Ascending aorta (tissue), 2 donors: Measurements from ENCODE around the gene BTG2. TPM values are rescaled to one million over a fixed set of nuclear protein-coding genes. Genes with fewer than 3 reads are reported as not detected.

Experiments used
- DNase-seq, 2 donors: peaks; one replicate each; pipeline ENCODE4 v3.0.0-alpha.2; 2019; ENCODE audit warnings: low spot score in 2 of 2
- H3K27ac ChIP-seq, 2 donors: fragments of 200-600 bp; sonication (generic); one replicate each; pipeline ENCODE4 v1.5.1; 2016 to 2017; ENCODE audit warnings: mild to moderate bottlenecking in 1 of 2
- H3K27me3 ChIP-seq: fragments of 200-600 bp; sonication (generic); one replicate; pipeline ENCODE4 v1.5.1; 2017
- H3K36me3 ChIP-seq, 2 donors: fragments of 200-600 bp; sonication (generic); one replicate each; pipeline ENCODE4 v1.5.1; 2016
- H3K4me1 ChIP-seq, 2 donors: fragments of 200-600 bp; sonication (generic); one replicate each; pipeline ENCODE4 v1.5.1; 2016 to 2017; ENCODE audit warnings: mild to moderate bottlenecking in 1 of 2
- H3K4me3 ChIP-seq, 2 donors: fragments of 200-600 bp; sonication (generic); one replicate each; pipeline ENCODE4 v1.5.1; 2016 to 2017; ENCODE audit warnings: mild to moderate bottlenecking in 1 of 2
- H3K9me3 ChIP-seq, 2 donors: fragments of 200-600 bp; sonication (generic); one replicate each; pipeline ENCODE4 v1.5.1; 2016
- CTCF ChIP-seq, 3 experiments: fragments of 200-600 bp in 2 of 3; fragments of 450-650 bp in 1 of 3; sonication (generic) in 2 of 3; IDR thresholded peaks; one replicate each; pipeline ENCODE4 v1.5.1; 2016 to 2019; ENCODE audit warnings: antibody characterized with exemption in 3 of 3, mild to moderate bottlenecking in 1 of 3, moderate library complexity in 1 of 3
- intact Hi-C: fragments of 100-400 bp; cut with DNase I; formaldehyde crosslinking; loops from one replicate; pipeline ENCODE4 v1.15.1; 2023
- total RNA-seq: library from RNA; depleted of rRNA; stranded (reverse); fragments of >200 nt; gene quantifications from one replicate; pipeline ENCODE4 v1.1.0, GENCODE V29; 2016

The BTG2 gene
- total RNA-seq, 1 donor from 2014 or later: 219 TPM

DNA sequence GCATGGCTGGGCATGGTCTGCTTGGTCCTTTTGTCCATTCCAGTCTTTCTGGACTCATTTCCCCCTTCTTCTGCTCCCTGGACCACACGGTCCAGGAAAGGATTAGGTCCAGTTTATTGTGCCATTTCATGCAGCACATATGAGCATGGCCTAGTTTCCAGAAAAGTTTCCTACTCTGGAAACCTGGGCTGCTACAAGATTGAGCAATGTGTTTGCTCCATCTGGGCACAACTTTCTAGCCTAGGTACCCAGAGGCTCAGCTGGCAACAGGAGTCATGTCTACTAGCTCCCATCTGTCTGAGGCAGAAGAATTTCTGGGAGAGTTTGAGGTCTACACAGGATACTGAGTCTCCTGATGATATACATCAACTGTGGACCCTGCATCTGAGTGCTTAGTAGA, 30.8 kb downstream of the BTG2 start:
- peaks cover 5 to 6% of the 10 kb centered on the region in 2 donors for H3K36me3 ChIP-seq
- no peaks in the 10 kb centered on the region for H3K9me3 ChIP-seq
- peaks cover 4 to 15% of the 10 kb centered on the region in 2 donors for H3K4me1 ChIP-seq
- intact Hi-C loops: no loop called here
- DNase-seq: no peak
- peak overlapping the region; percentile 65 to 81 for H3K27ac ChIP-seq
- no peak for TF ChIP-seq CTCF (IDR thresholded peaks at IDR 0.05)
- H3K27me3 ChIP-seq: no peaks in the 10 kb centered on the region
- no peak overlapping the region for H3K4me3 ChIP-seq

- intact Hi-C loops: loop anchor here (1.0 to 2.0 kb wide), 3 partner anchors 65 to 71 kb away; no protein-coding TSS in a partner anchor
- DNase-seq: no peak
- Histone ChIP-seq H3K4me3 (no peak overlapping the region), H3K9me3 (no peaks in the 10 kb centered on the region), H3K36me3 (peaks cover 10 to 18% of the 10 kb centered on the region in 2 donors), H3K27ac (no peak overlapping the region), H3K4me1 (peaks cover 4 to 29% of the 10 kb centered on the region in 2 donors), H3K27me3 (no peaks in the 10 kb centered on the region)
- peak; percentile 80 to 88 (median 85) for TF ChIP-seq CTCF (IDR thresholded peaks at IDR 0.05)
These were observed 33.2 kb downstream of the BTG2 start for GRCh38 chr1:203338335-203339036.

DNA sequence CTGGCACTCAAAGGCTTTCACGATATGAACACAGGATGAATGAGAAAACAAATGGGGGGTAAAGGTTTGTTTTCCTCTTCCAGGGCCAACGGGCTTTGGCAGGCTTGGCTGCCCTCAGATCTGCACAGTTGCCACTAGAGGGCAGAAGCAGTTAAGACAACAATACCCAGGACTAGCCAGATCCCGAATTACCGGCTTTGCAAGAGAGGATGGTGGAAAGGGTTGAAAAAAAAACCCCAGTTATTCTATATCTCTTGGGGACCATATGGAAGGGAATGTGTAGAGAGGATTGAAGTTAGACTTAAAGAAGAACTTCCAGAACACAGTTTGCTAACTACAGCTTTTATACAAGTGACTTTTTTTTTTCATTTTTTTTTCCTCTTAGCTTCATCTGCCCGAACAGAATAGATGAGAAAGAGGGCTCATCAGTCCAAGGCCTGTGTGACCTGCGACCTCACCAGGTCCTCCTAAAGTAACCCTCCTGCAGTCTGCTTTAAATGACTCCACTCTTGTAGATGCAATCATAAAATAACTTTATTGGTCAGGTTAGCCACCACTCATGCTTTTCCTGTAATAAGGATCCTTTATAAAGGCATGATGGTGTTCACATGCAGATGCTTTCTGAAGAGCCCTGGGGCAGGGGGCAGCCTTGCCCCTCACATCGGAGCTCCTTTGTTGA, 34.9 kb downstream of the BTG2 start:
- peaks cover 10 to 18% of the 10 kb centered on the region in 2 donors for H3K36me3 ChIP-seq
- no peaks in the 10 kb centered on the region for H3K9me3 ChIP-seq
- peak; percentile 86 to 88 (median 88) for TF ChIP-seq CTCF (IDR thresholded peaks at IDR 0.05)
- peak overlapping the region; percentile 3 to 22 for H3K27ac ChIP-seq
- H3K4me3 ChIP-seq: no peak overlapping the region
- DNase-seq: peak in 1 of 2 donors; percentile 83
- intact Hi-C loops: loop anchor here (1.0 to 10.0 kb wide), 2 partner anchors 100 to 355 kb away; no protein-coding TSS in a partner anchor
- peaks cover 4 to 42% of the 10 kb centered on the region in 2 donors for H3K4me1 ChIP-seq
- H3K27me3 ChIP-seq: no peaks in the 10 kb centered on the region

DNA sequence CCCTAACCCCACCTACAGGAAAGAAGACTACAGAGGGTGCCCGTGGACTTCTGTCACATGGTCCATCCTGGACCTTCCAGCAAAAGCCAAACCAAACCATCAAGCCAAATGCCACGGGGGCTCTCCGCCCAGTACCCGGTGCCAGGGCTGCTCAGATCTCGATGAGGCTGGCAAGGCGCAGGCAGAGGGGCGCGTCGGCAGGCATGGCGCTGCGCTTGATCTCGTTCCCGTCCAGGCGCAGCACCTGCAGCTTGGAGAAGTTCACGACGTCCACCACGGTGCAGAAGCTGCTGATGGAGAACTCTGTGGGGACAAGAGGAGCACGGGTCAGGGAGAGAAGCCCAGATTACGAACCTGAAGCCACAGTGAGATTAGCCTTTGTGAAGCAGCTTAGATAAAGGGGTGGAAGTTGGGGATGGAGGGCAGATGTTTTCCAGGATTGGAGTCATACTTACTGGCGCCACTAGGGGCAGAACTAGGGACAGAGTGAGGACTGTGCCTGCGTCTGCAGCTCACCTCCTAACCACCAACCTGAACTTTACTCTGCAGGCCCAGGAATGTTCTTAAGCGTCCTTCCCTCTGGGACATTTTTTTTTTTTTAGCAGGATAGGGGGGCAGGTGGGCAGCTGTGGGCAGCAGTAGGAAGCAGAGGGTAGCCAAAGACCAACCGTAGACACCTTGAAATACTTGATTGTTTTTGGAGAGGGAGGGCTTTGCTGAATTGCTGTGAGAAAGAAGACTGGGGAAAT, 37.0 kb downstream of the BTG2 start:
- TF ChIP-seq CTCF (IDR thresholded peaks at IDR 0.05): peak; percentile 70 to 73 (median 73)
- intact Hi-C loops: loop anchor here (10.0 kb wide), 1 partner anchor 352 kb away; no protein-coding TSS in a partner anchor
- no peak for DNase-seq
- Histone ChIP-seq H3K9me3 (no peaks in the 10 kb centered on the region), H3K27me3 (no peaks in the 10 kb centered on the region), H3K36me3 (peaks cover 12 to 25% of the 10 kb centered on the region in 2 donors), H3K4me1 (peaks cover 0 to 46% of the 10 kb centered on the region in 2 donors), H3K27ac (peak overlapping the region; percentile 17 to 63), H3K4me3 (no peak overlapping the region)

DNA sequence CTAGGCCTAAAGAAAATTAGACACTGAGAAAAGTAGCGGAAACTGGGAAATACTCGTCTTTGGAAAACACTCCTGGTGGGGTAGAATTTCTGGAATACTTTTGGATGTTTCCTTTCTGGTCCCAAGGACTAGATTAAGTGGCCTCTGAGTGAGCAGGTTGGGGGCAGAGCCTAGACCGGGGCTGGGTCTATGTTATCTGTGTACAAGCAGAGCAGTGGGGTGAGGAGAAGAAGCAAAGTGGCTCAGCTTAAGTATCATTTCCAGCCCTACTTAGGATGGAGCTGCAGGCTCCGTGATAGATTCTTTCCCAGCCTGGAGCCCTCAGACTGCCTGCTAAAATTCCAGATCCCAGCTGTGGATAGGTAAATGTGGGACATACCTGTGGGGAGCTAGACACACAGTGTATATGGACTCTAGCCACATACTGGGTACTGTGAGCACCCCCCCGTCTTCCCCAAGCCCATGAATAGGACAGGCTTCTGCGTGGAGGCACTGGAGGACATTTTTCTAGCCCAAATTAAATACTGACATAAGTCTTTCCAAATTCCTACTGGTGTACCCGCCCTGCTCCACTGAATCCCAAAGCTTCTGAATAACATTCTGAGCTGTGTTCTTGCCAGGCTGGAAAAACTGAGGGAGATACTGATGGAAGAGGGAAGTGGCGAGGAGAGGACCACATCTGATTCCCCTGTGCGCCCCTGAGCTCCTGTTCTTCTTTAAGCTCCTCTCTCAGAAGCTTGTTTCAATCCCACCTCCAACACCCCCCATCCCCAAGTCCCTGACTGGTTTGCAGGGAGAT, 38.8 kb downstream of the BTG2 start:
- H3K4me1 ChIP-seq: peaks cover 2 to 56% of the 10 kb centered on the region in 2 donors
- DNase-seq: no peak
- no peaks in the 10 kb centered on the region for H3K9me3 ChIP-seq
- intact Hi-C loops: loop anchor here (10.0 kb wide), 1 partner anchor 351 kb away; no protein-coding TSS in a partner anchor
- no peaks in the 10 kb centered on the region for H3K27me3 ChIP-seq
- H3K36me3 ChIP-seq: peaks cover 15 to 35% of the 10 kb centered on the region in 2 donors
- no peak overlapping the region for H3K4me3 ChIP-seq
- H3K27ac ChIP-seq: peak overlapping the region; percentile 63 to 77
- no peak for TF ChIP-seq CTCF (IDR thresholded peaks at IDR 0.05)
